Stimulated activated CD4-positive, alpha-beta T cell treated with anti-CD3 and anti-CD28 coated beads, TNF-alpha, amount 100 ng/mL, for 24 hours (primary cell): ENCODE results near the gene BBC3.
"Not testable (repeated sequence)": the region's sequence is repeated elsewhere in the genome, so short reads cannot be mapped to it uniquely, and the experiment has no call there.

Experiments used
- DNase-seq, 3 experiments: peaks; one replicate each; pipeline ENCODE4 v3.0.0-alpha.2; 2020; ENCODE audit warnings: low read depth in 3 of 3

Gene BBC3

GRCh38 chr19:47258434-47258833, 27.4 kb upstream of the BBC3 start:
- no peak for DNase-seq

- DNase-seq: no peak
Measured at GRCh38 chr19:47257411-47258169, 26.6 kb upstream of the BBC3 start.

GRCh38 chr19:47256693-47257410, 25.9 kb upstream of the BBC3 start:
- peak; percentile 99 to 100 (median 100) for DNase-seq

- DNase-seq: peak; percentile 90 to 96 (median 91)
Measured at GRCh38 chr19:47255879-47256692, 25.1 kb upstream of the BBC3 start, which contains the start of gene CCDC9. Gene CCDC9 (plus strand): TSS chr19:47256525. CDS start chr19:47258401, 1,876 bp downstream.

- no peak for DNase-seq
Measured at GRCh38 chr19:47253970-47254369, 23.0 kb upstream of the BBC3 start.

- DNase-seq: no peak
Measured at GRCh38 chr19:47253467-47253881, 22.5 kb upstream of the BBC3 start.

GRCh38 chr19:47253016-47253415, 22.0 kb upstream of the BBC3 start:
- not testable (repeated sequence) for DNase-seq

GRCh38 chr19:47247308-47247990, 16.4 kb upstream of the BBC3 start:
- DNase-seq: peak; percentile 67 to 82 (median 70)

GRCh38 chr19:47243776-47244547, 13.0 kb upstream of the BBC3 start:
- peak; percentile 75 to 90 (median 78) for DNase-seq

- DNase-seq: no peak
Measured at GRCh38 chr19:47243364-47243775, 12.4 kb upstream of the BBC3 start.

GRCh38 chr19:47241919-47242577, 11.0 kb upstream of the BBC3 start:
- DNase-seq: no peak

- peak; percentile 74 to 77 (median 75) for DNase-seq
Measured at GRCh38 chr19:47240996-47241918, 10.3 kb upstream of the BBC3 start.

- DNase-seq: no peak
Measured at GRCh38 chr19:47240556-47240955, 9.6 kb upstream of the BBC3 start.

- no peak for DNase-seq
Measured at GRCh38 chr19:47239610-47240296, 8.8 kb upstream of the BBC3 start.

GRCh38 chr19:47239152-47239551, 8.2 kb upstream of the BBC3 start:
- no peak for DNase-seq

- no peak for DNase-seq
Measured at GRCh38 chr19:47236072-47236675, 5.2 kb upstream of the BBC3 start.

- DNase-seq: no peak
Measured at GRCh38 chr19:47232422-47233211, 1.6 kb upstream of the BBC3 start.
